Liver (tissue), 9 donors: ENCODE data around the gene PIAS1. TPM values are rescaled to one million over a fixed set of nuclear protein-coding genes. Genes with fewer than 3 reads are reported as not detected.

Experiments
- DNase-seq: peaks from one replicate; pipeline ENCODE4 v3.0.0-alpha.2; 2017; ENCODE audit warnings: low spot score
- H3K27ac ChIP-seq, 2 donors: one replicate each; pipeline ENCODE4 v1.7.0; 2013; ENCODE audit warnings: inconsistent platforms in 2 of 2, low read length in 2 of 2, control low read depth in 1 of 2, low read depth in 1 of 2, mild to moderate bottlenecking in 1 of 2
- H3K27me3 ChIP-seq, 4 donors: one replicate each; pipeline versions ENCODE4 v1.6.1 to v1.7.0; 2013; ENCODE audit warnings: low read length in 3 of 4, inconsistent platforms in 1 of 4, mild to moderate bottlenecking in 1 of 4, moderate library complexity in 1 of 4; ENCODE audit not compliant: control insufficient read depth in 4 of 4, insufficient read depth in 4 of 4
- H3K36me3 ChIP-seq, 4 donors: one replicate each; pipeline versions ENCODE4 v1.6.1 to v1.7.0; 2013; ENCODE audit warnings: low read length in 3 of 4, mild to moderate bottlenecking in 3 of 4, low read depth in 1 of 4, moderate library complexity in 1 of 4; ENCODE audit not compliant: control insufficient read depth in 4 of 4, insufficient read depth in 3 of 4
- H3K4me1 ChIP-seq, 4 donors: one replicate each; pipeline versions ENCODE4 v1.6.1 to v1.7.0; 2013; ENCODE audit warnings: low read length in 3 of 4, mild to moderate bottlenecking in 3 of 4, moderate library complexity in 1 of 4; ENCODE audit not compliant: control insufficient read depth in 4 of 4, insufficient read depth in 4 of 4
- H3K4me3 ChIP-seq, 3 donors: one replicate each; pipeline versions ENCODE4 v1.6.1 to v1.7.0; 2013; ENCODE audit warnings: low read length in 3 of 3, control low read depth in 1 of 3, low read depth in 1 of 3, mild to moderate bottlenecking in 1 of 3
- H3K9ac ChIP-seq, 2 donors: one replicate each; pipeline ENCODE4 v1.7.0; 2013; ENCODE audit warnings: low read length in 2 of 2, mild to moderate bottlenecking in 2 of 2, moderate library complexity in 2 of 2, control low read depth in 1 of 2, low read depth in 1 of 2
- H3K9me3 ChIP-seq, 4 donors: one replicate each; pipeline versions ENCODE4 v1.6.1 to v1.7.0; 2013; ENCODE audit warnings: low read length in 3 of 4; ENCODE audit not compliant: control insufficient read depth in 4 of 4
- ATF3 ChIP-seq: IDR thresholded peaks from 2 replicates; pipeline ENCODE4 v1.6.1; 2016; ENCODE audit warnings: antibody characterized with exemption
- CTCF ChIP-seq: fragments of 150-350 bp; IDR thresholded peaks from 2 replicates; pipeline ENCODE4 v1.5.1; 2017; ENCODE audit warnings: improper control_type of control experiment, low read depth, low read length; ENCODE audit not compliant: missing input control
- EGR1 ChIP-seq, 2 donors: IDR thresholded peaks; 2 replicates each; pipeline ENCODE4 v1.6.1; 2016 to 2018; ENCODE audit warnings: antibody characterized with exemption in 2 of 2, low read depth in 2 of 2
- FOXA1 ChIP-seq: IDR thresholded peaks from 2 replicates; pipeline ENCODE4 v1.6.1; 2016; ENCODE audit warnings: antibody characterized with exemption
- GABPA ChIP-seq, 2 donors: IDR thresholded peaks in 1 of 2; conservative IDR thresholded peaks in 1 of 2; 2 replicates each; pipeline ENCODE4 v1.6.1; 2016; ENCODE audit warnings: antibody characterized with exemption in 2 of 2, mild to moderate bottlenecking in 1 of 2, moderate library complexity in 1 of 2
- HNF4A ChIP-seq, 2 donors: conservative IDR thresholded peaks; 2 replicates each; pipeline ENCODE4 v1.6.1; 2016; ENCODE audit warnings: antibody characterized with exemption in 2 of 2, mild to moderate bottlenecking in 2 of 2
- HNF4G ChIP-seq: IDR thresholded peaks from 2 replicates; pipeline ENCODE4 v1.6.1; 2016; ENCODE audit warnings: antibody characterized with exemption
- JUND ChIP-seq, 2 donors: IDR thresholded peaks; 2 replicates each; pipeline ENCODE4 v1.6.1; 2016; ENCODE audit warnings: antibody characterized with exemption in 2 of 2
- MAX ChIP-seq: IDR thresholded peaks from 2 replicates; pipeline ENCODE4 v1.6.1; 2016; ENCODE audit warnings: antibody characterized with exemption
- NR2F2 ChIP-seq: IDR thresholded peaks from 2 replicates; pipeline ENCODE4 v1.6.1; 2016; ENCODE audit warnings: antibody characterized with exemption
- RAD21 ChIP-seq, 2 donors: IDR thresholded peaks; 2 replicates each; pipeline ENCODE4 v1.6.1; 2016; ENCODE audit warnings: antibody characterized with exemption in 2 of 2, mild to moderate bottlenecking in 2 of 2
- REST ChIP-seq: IDR thresholded peaks from 2 replicates; pipeline ENCODE4 v1.6.1; 2016; ENCODE audit warnings: antibody characterized with exemption, mild to moderate bottlenecking
- RXRA ChIP-seq, 2 donors: IDR thresholded peaks; 2 replicates each; pipeline ENCODE4 v1.6.1; 2017 to 2018; ENCODE audit warnings: antibody characterized with exemption in 2 of 2, mild to moderate bottlenecking in 1 of 2
- SP1 ChIP-seq: IDR thresholded peaks from 2 replicates; pipeline ENCODE4 v1.6.1; 2018; ENCODE audit warnings: antibody characterized with exemption, mild to moderate bottlenecking
- TAF1 ChIP-seq: conservative IDR thresholded peaks from 2 replicates; pipeline ENCODE4 v1.6.1; 2016; ENCODE audit warnings: antibody characterized with exemption, mild to moderate bottlenecking
- YY1 ChIP-seq: IDR thresholded peaks from 2 replicates; pipeline ENCODE4 v1.6.1; 2016; ENCODE audit warnings: antibody characterized with exemption, mild to moderate bottlenecking
- ZBTB33 ChIP-seq: IDR thresholded peaks from 2 replicates; pipeline ENCODE4 v1.6.1; 2016; ENCODE audit warnings: antibody characterized with exemption
- WGBS: extraction: QIAGEN DNeasy Blood & Tissue Kit; methylation state at CpG from one replicate; pipeline ENCODE4 v1.1.7; 2013; 5-methylcytosine and 5-hydroxymethylcytosine counted together
- polyA plus RNA-seq, 2 donors: library from polyadenylated mRNA; stranded (reverse) in 1 of 2; unstranded in 1 of 2; fragments of 200-250 nt in 1 of 2; fragments of >200 nt in 1 of 2; fragmentation: Nextera tagmentation in 1 of 2; extraction: Ambion mirVana in 1 of 2; gene quantifications; one replicate each; pipeline versions ENCODE4 v1.2.1 to v1.2.3, GENCODE V29; 2013 to 2015
- total RNA-seq, 2 donors: library from RNA; depleted of rRNA; stranded (reverse); fragments of >200 nt; gene quantifications; one replicate each; pipeline ENCODE4 v1.2.3, GENCODE V29; 2014
- donor health status: healthy.
- donor health status: healthy.
- donor health status: healthy.
- donor health status: healthy.
- donor health status: healthy.

PIAS1 gene
- total and polyA plus RNA-seq, 4 donors = 5.6 to 18.8 (median 13.2) TPM

- peak; percentile 46 for TF ChIP-seq MAX
Observed at GRCh38 chr15:68113273-68113672, 59.2 kb downstream of the PIAS1 start (continued).

- Histone ChIP-seq H3K27me3 (no peaks in the 10 kb centered on the region), H3K9me3 (no peaks in the 10 kb centered on the region), H3K36me3 (no peaks in the 10 kb centered on the region), H3K4me1 (peaks cover 2 to 38% (median 18%) of the 10 kb centered on the region in 4 donors), H3K27ac (peak overlapping the region; percentile 61 to 71), H3K4me3 (peak overlapping the region in 2 of 3 donors; percentile 9 to 40), H3K9ac (peak overlapping the region in 1 of 2 donors; percentile 55)
- TF ChIP-seq RAD21 (IDR thresholded peaks at IDR 0.05) = no peak
- TF ChIP-seq HNF4G = no peak
- no peak for TF ChIP-seq RXRA (IDR thresholded peaks at IDR 0.05)
- no peak for TF ChIP-seq REST
- no peak for TF ChIP-seq HNF4A (conservative IDR thresholded peaks at IDR 0.05)
- no peak for TF ChIP-seq FOXA1
- no peak for TF ChIP-seq NR2F2
- no peak for TF ChIP-seq JUND (IDR thresholded peaks at IDR 0.05)
- no peak for TF ChIP-seq EGR1 (IDR thresholded peaks at IDR 0.05; ENCODE audit: low read depth in 2 of 2)
- no peak for TF ChIP-seq GABPA (IDR thresholded peaks at IDR 0.05 in 1 of 2, conservative IDR thresholded peaks at IDR 0.05 in 1 of 2)
- TF ChIP-seq CTCF = no peak
- TF ChIP-seq ZBTB33 = no peak
- TF ChIP-seq YY1 = no peak
- TF ChIP-seq SP1 = no peak
- no peak for TF ChIP-seq MAX
- no peak for TF ChIP-seq ATF3
- no peak for TF ChIP-seq TAF1
- 8% methylated on average over 1 of the region's 1 CpG for WGBS
- DNase-seq = no peak
Observed at GRCh38 chr15:68113751-68114150, 59.6 kb downstream of the PIAS1 start.
